ENCODE measurements around the gene TRIM46.

DNA sequence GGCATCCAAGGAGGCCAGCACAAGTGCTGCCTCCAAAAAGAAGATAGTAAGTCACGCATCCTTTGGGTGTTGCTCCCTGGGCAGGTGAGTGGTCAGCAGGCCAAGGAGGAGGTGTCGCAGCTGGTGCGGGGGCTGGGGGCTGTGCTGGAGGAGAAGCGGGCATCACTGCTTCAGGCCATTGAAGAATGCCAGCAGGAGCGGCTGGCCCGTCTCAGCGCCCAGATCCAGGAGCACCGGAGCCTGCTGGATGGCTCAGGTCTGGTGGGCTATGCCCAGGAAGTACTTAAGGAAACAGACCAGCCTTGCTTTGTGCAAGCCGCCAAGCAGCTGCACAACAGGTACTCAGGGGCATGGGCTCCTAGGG is 4.3 kb downstream of the TRIM46 start:
- TF ChIP-seq, protein P1, sequence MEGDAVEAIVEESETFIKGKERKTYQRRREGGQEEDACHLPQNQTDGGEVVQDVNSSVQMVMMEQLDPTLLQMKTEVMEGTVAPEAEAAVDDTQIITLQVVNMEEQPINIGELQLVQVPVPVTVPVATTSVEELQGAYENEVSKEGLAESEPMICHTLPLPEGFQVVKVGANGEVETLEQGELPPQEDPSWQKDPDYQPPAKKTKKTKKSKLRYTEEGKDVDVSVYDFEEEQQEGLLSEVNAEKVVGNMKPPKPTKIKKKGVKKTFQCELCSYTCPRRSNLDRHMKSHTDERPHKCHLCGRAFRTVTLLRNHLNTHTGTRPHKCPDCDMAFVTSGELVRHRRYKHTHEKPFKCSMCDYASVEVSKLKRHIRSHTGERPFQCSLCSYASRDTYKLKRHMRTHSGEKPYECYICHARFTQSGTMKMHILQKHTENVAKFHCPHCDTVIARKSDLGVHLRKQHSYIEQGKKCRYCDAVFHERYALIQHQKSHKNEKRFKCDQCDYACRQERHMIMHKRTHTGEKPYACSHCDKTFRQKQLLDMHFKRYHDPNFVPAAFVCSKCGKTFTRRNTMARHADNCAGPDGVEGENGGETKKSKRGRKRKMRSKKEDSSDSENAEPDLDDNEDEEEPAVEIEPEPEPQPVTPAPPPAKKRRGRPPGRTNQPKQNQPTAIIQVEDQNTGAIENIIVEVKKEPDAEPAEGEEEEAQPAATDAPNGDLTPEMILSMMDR (IDR thresholded peaks at IDR 0.05): no peak
- TF ChIP-seq POLR2A (IDR thresholded peaks at IDR 0.05) (no peak), EP300 (IDR thresholded peaks at IDR 0.05) (no peak)

All from tibial nerve (tissue), 4 donors.